Ovary (tissue), 9 donors: ENCODE measurements around the gene HCN2. TPM values are rescaled to one million over a fixed set of nuclear protein-coding genes. Genes with fewer than 3 reads are reported as not detected.
"Not testable (repeated sequence)": the region's sequence is repeated elsewhere in the genome, so short reads cannot be mapped to it uniquely, and the experiment has no call there.

Source experiments
- DNase-seq, 5 donors: peaks; one replicate each; pipeline ENCODE4 v3.0.0-alpha.2; 2019 to 2020
- H3K27ac ChIP-seq, 2 donors: fragments of 200-600 bp; one replicate each; pipeline versions ENCODE4 v1.5.1 to v1.8.0; 2019 to 2022
- H3K27me3 ChIP-seq: fragments of 200-600 bp; one replicate; pipeline ENCODE4 v1.8.0; 2022
- H3K36me3 ChIP-seq: fragments of 200-600 bp; sonication (generic); one replicate; pipeline ENCODE4 v1.5.1; 2019
- H3K4me1 ChIP-seq: one replicate; pipeline ENCODE4 v1.8.1; 2013; ENCODE audit warnings: mild to moderate bottlenecking, moderate library complexity; ENCODE audit not compliant: insufficient read depth
- H3K4me3 ChIP-seq: fragments of 200-600 bp; sonication (generic); one replicate; pipeline ENCODE4 v1.5.1; 2017
- H3K9me3 ChIP-seq, 2 donors: fragments of 200-600 bp in 1 of 2; sonication (generic) in 1 of 2; one replicate each; pipeline versions ENCODE4 v1.5.1 to v1.8.1; 2013 to 2019; ENCODE audit warnings: mild to moderate bottlenecking in 1 of 2, moderate library complexity in 1 of 2
- CTCF ChIP-seq, 3 donors: fragments of 450-650 bp in 2 of 3; fragments of 200-600 bp in 1 of 3; IDR thresholded peaks; one replicate each; pipeline versions ENCODE4 v1.5.1 to v1.8.0; 2016 to 2022; ENCODE audit warnings: antibody characterized with exemption in 3 of 3, mild to moderate bottlenecking in 1 of 3
- EP300 ChIP-seq: sonication (generic); formaldehyde crosslinking; IDR thresholded peaks from one replicate; pipeline ENCODE4 v1.6.1; 2017; ENCODE audit warnings: antibody characterized with exemption
- POLR2A ChIP-seq: fragments of 450-650 bp; IDR thresholded peaks from one replicate; pipeline ENCODE4 v1.6.1; 2017; ENCODE audit warnings: antibody characterized with exemption, mild to moderate bottlenecking, moderate library complexity
- WGBS, 3 donors: extraction: QIAGEN DNeasy Blood & Tissue Kit in 1 of 3; methylation state at CpG; one replicate each; pipeline versions ENCODE4 v1.1.5 to v1.1.7; 2013 to 2017; 5-methylcytosine and 5-hydroxymethylcytosine counted together
- intact Hi-C, 4 donors: fragments of 100-400 bp; cut with DNase I; formaldehyde crosslinking; loops; one replicate each; pipeline versions ENCODE4 v1.11.0 to v1.15.1; 2022 to 2023
- polyA plus RNA-seq, 2 donors: library from polyadenylated mRNA; stranded (reverse); fragments of 200-250 nt in 1 of 2; fragments of 350-450 nt in 1 of 2; fragmentation: Illumina TruSeq in 1 of 2; extraction: RNeasy Lipid Tissue Mini Kit (QIAGEN cat#74804) in 1 of 2; gene quantifications; one replicate each; pipeline ENCODE4 v1.2.3, GENCODE V29; 2013 to 2014
- total RNA-seq, 7 donors: library from RNA; depleted of rRNA in 2 of 7; stranded (reverse); fragments of >200 nt in 2 of 7; fragmentation: NEBNext Ultra II Directional in 3 of 7; extraction: Animal tissue kit (Norgen Biotek cat#: 25700) in 3 of 7; gene quantifications; one replicate each; pipeline versions ENCODE4 v1.1.0 to v1.2.4, GENCODE V29; 2016 to 2023
- donor health status: DM: no; HTN: no; CAD: no; lungs with moderate emphysema.
- donor health status: DM: no; HTN: no; CAD: no.
- donor health status: Bipolar disorder and iron deficiency.
- donor health status: DM: yes; HTN: yes; CAD: no.
- donor health status: DM: no; HTN: no; CAD: no.
- donor health status: DM: yes; HTN: yes; CAD: no.

The HCN2 gene
- total and polyA plus RNA-seq, 9 donors = 0.07 to 0.23 (median 0.12) TPM; not detected in 5

GRCh38 chr19:583198-583967, 6.3 kb upstream of the HCN2 start:
- 84 to 88% (median 84%) methylated on average over 24 to 27 of the region's 27 CpGs for WGBS, 3 donors
- no peak for TF ChIP-seq CTCF (IDR thresholded peaks at IDR 0.05)
- TF ChIP-seq EP300 = no peak
- no peak for TF ChIP-seq POLR2A
- H3K36me3 ChIP-seq = no peaks in the 10 kb centered on the region
- peaks cover 4% of the 10 kb centered on the region for H3K27me3 ChIP-seq
- H3K4me3 ChIP-seq = no peak overlapping the region
- peaks cover 5% of the 10 kb centered on the region for H3K4me1 ChIP-seq
- no peak for DNase-seq
- intact Hi-C loops = no loop called here
- H3K9me3 ChIP-seq = no peaks in the 10 kb centered on the region
- no peak overlapping the region for H3K27ac ChIP-seq

GRCh38 chr19:583968-584239, 5.8 kb upstream of the HCN2 start:
- 61 to 77% (median 68%) methylated on average over 5 of the region's 5 CpGs for WGBS, 3 donors
- DNase-seq = no peak
- Histone ChIP-seq H3K4me1 (peaks cover 5% of the 10 kb centered on the region), H3K4me3 (no peak overlapping the region), H3K27ac (no peak overlapping the region), H3K9me3 (no peaks in the 10 kb centered on the region), H3K27me3 (peaks cover 4% of the 10 kb centered on the region), H3K36me3 (no peaks in the 10 kb centered on the region)
- no peak for TF ChIP-seq EP300
- no peak for TF ChIP-seq POLR2A
- no peak for TF ChIP-seq CTCF (IDR thresholded peaks at IDR 0.05)
- intact Hi-C loops = no loop called here

GRCh38 chr19:584240-585001, 5.3 kb upstream of the HCN2 start:
- Histone ChIP-seq H3K4me1 (peaks cover 5% of the 10 kb centered on the region), H3K27ac (no peak overlapping the region), H3K9me3 (no peaks in the 10 kb centered on the region), H3K27me3 (peaks cover 4% of the 10 kb centered on the region), H3K36me3 (no peaks in the 10 kb centered on the region), H3K4me3 (no peak overlapping the region)
- intact Hi-C loops = no loop called here
- DNase-seq = peak; percentile 39 to 74 (median 53)
- WGBS, 3 donors = 11 to 19% (median 12%) methylated on average over 38 of the region's 38 CpGs
- peak; percentile 54 to 76 (median 67) for TF ChIP-seq CTCF (IDR thresholded peaks at IDR 0.05)
- no peak for TF ChIP-seq POLR2A
- TF ChIP-seq EP300 = no peak

- H3K4me1 ChIP-seq, H3K9me3 ChIP-seq, intact Hi-C loops, H3K27me3 ChIP-seq, H3K4me3 ChIP-seq, DNase-seq, H3K36me3 ChIP-seq, H3K27ac ChIP-seq: not testable (repeated sequence)
- 72 to 77% (median 74%) methylated on average over 33 to 34 of the region's 34 CpGs for WGBS, 3 donors
These were observed 4.5 kb upstream of the HCN2 start for GRCh38 chr19:585146-585545.

GRCh38 chr19:585551-586110, 4.0 kb upstream of the HCN2 start:
- Histone ChIP-seq H3K4me1 (peaks cover 5% of the 10 kb centered on the region), H3K27me3 (peaks cover 4% of the 10 kb centered on the region), H3K27ac (no peak overlapping the region), H3K9me3 (no peaks in the 10 kb centered on the region), H3K4me3 (no peak overlapping the region), H3K36me3 (no peaks in the 10 kb centered on the region)
- 50 to 55% (median 55%) methylated on average over 7 to 10 of the region's 10 CpGs for WGBS, 3 donors
- DNase-seq = no peak
- TF ChIP-seq EP300 = no peak
- no peak for TF ChIP-seq POLR2A
- TF ChIP-seq CTCF (IDR thresholded peaks at IDR 0.05) = no peak
- intact Hi-C loops = no loop called here
